Parathyroid adenoma (tissue), 2 donors: ENCODE results near the gene GAS2L2.

Experiments used
- H2AFZ ChIP-seq: fragments of 300-600 bp; sonication (generic); one replicate; pipeline ENCODE4 v1.7.0; 2017; ENCODE audit warnings: antibody characterized with exemption, mild to moderate bottlenecking
- H3K27ac ChIP-seq: fragments of 300-600 bp; sonication (generic); one replicate; pipeline ENCODE4 v1.7.0; 2017
- H3K27me3 ChIP-seq: fragments of 300-600 bp; sonication (generic); one replicate; pipeline ENCODE4 v1.7.0; 2017; ENCODE audit warnings: low read length; ENCODE audit not compliant: control insufficient read depth, insufficient read depth
- H3K36me3 ChIP-seq: fragments of 300-600 bp; sonication (generic); one replicate; pipeline ENCODE4 v1.7.0; 2017; ENCODE audit warnings: low read length; ENCODE audit not compliant: control insufficient read depth, insufficient read depth
- H3K4me1 ChIP-seq: fragments of 300-600 bp; sonication (generic); one replicate; pipeline ENCODE4 v1.7.0; 2017; ENCODE audit warnings: control low read depth
- H3K4me2 ChIP-seq: fragments of 300-600 bp; sonication (generic); one replicate; pipeline ENCODE4 v1.7.0; 2017; ENCODE audit warnings: low read length
- H3K4me3 ChIP-seq: fragments of 300-600 bp; sonication (generic); one replicate; pipeline ENCODE4 v1.7.0; 2017; ENCODE audit warnings: low read depth, low read length
- H3K79me2 ChIP-seq: fragments of 300-600 bp; sonication (generic); one replicate; pipeline ENCODE4 v1.7.0; 2017; ENCODE audit warnings: control low read depth
- H3K9ac ChIP-seq: fragments of 300-600 bp; sonication (generic); one replicate; pipeline ENCODE4 v1.7.0; 2017; ENCODE audit warnings: mild to moderate bottlenecking
- H3K9me3 ChIP-seq: fragments of 300-600 bp; sonication (generic); one replicate; pipeline ENCODE4 v1.7.0; 2017; ENCODE audit warnings: low read length; ENCODE audit not compliant: control insufficient read depth
- CTCF ChIP-seq: fragments of 300-600 bp; sonication (generic); IDR thresholded peaks from one replicate; pipeline ENCODE4 v1.7.0; 2017; ENCODE audit warnings: antibody characterized with exemption, mild to moderate bottlenecking
- donor health status: primary hyperparathyroidism.

The GAS2L2 gene

GRCh38 chr17:35765086-35765710, 12.2 kb upstream of the GAS2L2 start:
- no peak for TF ChIP-seq CTCF
- no peak overlapping the region for H3K9ac ChIP-seq
- no peaks in the 10 kb centered on the region for H3K79me2 ChIP-seq

GRCh38 chr17:35764123-35764991, 11.3 kb upstream of the GAS2L2 start:
- H3K27ac ChIP-seq = peak overlapping the region; percentile 49
- H3K4me2 ChIP-seq = peak overlapping the region; percentile 76
- no peaks in the 10 kb centered on the region for H3K9me3 ChIP-seq
- H3K27me3 ChIP-seq = no peaks in the 10 kb centered on the region
- no peaks in the 10 kb centered on the region for H3K36me3 ChIP-seq
- H3K4me3 ChIP-seq = peak overlapping the region; percentile 44
- peak; percentile 93 for TF ChIP-seq CTCF
- H3K4me1 ChIP-seq = no peaks in the 10 kb centered on the region
- H3K9ac ChIP-seq = peak overlapping the region; percentile 28
- peak overlapping the region; percentile 100 for H2AFZ ChIP-seq
- no peaks in the 10 kb centered on the region for H3K79me2 ChIP-seq

More at GRCh38 chr17:35765086-35765710, 12.2 kb upstream of the GAS2L2 start:
- no peak overlapping the region for H3K27ac ChIP-seq
- H3K9me3 ChIP-seq = no peaks in the 10 kb centered on the region
- no peaks in the 10 kb centered on the region for H3K27me3 ChIP-seq
- H3K4me2 ChIP-seq = no peak overlapping the region
- H3K4me1 ChIP-seq = no peaks in the 10 kb centered on the region
- no peaks in the 10 kb centered on the region for H3K36me3 ChIP-seq
- no peak overlapping the region for H3K4me3 ChIP-seq
- no peak overlapping the region for H2AFZ ChIP-seq

- TF ChIP-seq CTCF = no peak
- no peaks in the 10 kb centered on the region for H3K79me2 ChIP-seq
- H3K4me2 ChIP-seq = peak overlapping the region; percentile 76
- peak overlapping the region; percentile 49 for H3K27ac ChIP-seq
- no peaks in the 10 kb centered on the region for H3K36me3 ChIP-seq
- H3K9me3 ChIP-seq = no peaks in the 10 kb centered on the region
- H3K27me3 ChIP-seq = no peaks in the 10 kb centered on the region
- H3K4me1 ChIP-seq = no peaks in the 10 kb centered on the region
- H3K4me3 ChIP-seq = peak overlapping the region; percentile 44
- H3K9ac ChIP-seq = no peak overlapping the region
- H2AFZ ChIP-seq = peak overlapping the region; percentile 100
Observed at GRCh38 chr17:35763767-35764122, 10.7 kb upstream of the GAS2L2 start.

- no peaks in the 10 kb centered on the region for H3K27me3 ChIP-seq
- no peaks in the 10 kb centered on the region for H3K9me3 ChIP-seq
- TF ChIP-seq CTCF = no peak
- no peak overlapping the region for H2AFZ ChIP-seq
- H3K79me2 ChIP-seq = no peaks in the 10 kb centered on the region
- H3K4me2 ChIP-seq = no peak overlapping the region
- H3K9ac ChIP-seq = no peak overlapping the region
- no peak overlapping the region for H3K4me3 ChIP-seq
- no peak overlapping the region for H3K27ac ChIP-seq
- no peaks in the 10 kb centered on the region for H3K36me3 ChIP-seq
- no peaks in the 10 kb centered on the region for H3K4me1 ChIP-seq
Observed at GRCh38 chr17:35761601-35762000, 8.6 kb upstream of the GAS2L2 start.
